HG03280 (cell line): Measurements from ENCODE around the gene ANXA9.
A peak's percentile ranks its signal among the peaks of the same experiment; 100 is the strongest.

Source experiments
- ATAC-seq: cut with Tn5 transposase; IDR thresholded peaks from one replicate; pipeline ENCODE4 v1.9.1; 2021; ENCODE audit warnings: mild to moderate bottlenecking, moderate library complexity; ENCODE audit not compliant: unreplicated experiment

ANXA9 gene

DNA sequence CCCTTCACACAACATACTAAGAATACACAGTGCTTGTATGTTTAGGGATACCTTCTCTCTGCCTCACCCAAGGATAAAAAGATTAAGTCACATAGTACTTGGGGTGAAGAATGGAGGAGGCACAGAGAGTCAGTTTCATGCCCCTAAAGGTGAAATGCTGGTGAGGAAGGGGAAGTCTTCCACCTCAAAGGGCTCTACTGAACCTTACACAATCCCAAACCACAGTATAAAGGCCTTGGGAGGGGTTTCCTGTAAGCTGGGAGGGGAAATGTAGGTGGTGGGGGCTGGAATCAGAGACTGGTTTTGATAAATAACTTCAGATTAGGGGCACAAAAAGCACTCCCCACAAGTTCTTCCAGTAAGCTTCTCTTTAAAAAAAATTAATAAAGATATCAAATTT lies 21.1 kb downstream of the ANXA9 start:
- ATAC-seq: no peak

GRCh38 chr1:151005729-151006319 lies 23.7 kb downstream of the ANXA9 start:
- no peak for ATAC-seq

DNA sequence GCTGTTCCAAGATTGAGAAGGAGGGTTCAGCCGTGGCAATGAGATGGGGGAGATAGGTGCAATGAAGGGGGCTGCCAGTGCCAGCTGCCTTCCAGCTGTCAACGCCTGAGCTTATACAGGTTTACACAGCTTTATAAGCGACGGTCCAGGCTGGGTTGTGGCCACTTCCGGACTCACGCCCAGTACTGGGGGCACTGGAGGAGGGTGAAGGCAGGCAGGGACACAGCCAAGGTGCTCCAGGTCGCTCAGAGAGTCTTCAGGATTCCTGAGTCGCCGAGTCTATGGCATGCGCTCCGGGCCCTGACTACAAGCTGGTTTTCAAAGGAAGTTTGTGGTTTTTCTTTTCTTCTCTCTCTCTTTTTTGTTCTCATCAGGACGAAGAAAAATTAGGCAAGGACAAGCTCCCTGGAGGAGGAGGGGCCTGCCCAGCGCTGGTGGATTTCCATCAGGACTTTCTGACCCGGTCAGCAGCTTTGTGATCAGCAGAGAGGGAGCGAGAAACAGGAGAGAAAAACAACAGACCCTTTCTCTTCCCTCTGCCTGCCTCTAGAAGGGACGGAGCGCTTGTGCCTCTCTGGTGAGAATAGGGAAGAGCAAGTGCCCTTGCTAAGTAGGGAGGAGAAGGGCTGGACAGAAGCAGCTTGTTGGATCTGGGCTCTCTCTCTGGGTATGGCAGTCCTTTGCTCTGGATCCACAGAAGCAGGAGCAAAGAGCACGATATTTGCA lies 24.4 kb downstream of the ANXA9 start, which contains the start of gene MINDY1:
Gene MINDY1, minus strand, starts transcription at position 576 of the 726 bp plus-strand sequence. CDS start 4,285 bp downstream, outside the sequence.
- no peak for ATAC-seq

DNA sequence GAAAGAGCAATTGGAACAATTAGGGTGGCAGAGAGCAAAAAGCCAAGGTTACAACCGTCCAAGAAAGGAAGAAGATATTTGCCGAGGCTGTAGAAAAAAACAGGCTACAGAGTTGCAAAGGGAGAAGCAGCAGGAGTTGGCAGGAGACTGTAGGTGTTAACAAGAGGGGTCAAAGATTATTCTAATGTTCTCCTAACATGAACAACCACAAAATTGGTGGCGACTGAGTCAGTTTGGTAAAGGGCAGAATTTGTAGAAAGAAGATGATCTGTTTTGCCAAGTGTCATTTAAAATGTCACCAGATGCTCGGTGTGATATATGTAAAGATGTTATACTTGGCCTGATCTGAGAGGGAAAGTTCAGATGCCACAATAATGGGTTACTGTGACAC lies 25.8 kb downstream of the ANXA9 start:
- no peak for ATAC-seq

GRCh38 chr1:151008244-151009205 lies 26.4 kb downstream of the ANXA9 start, which contains the start of gene PRUNE1:
PRUNE1 (plus strand) TSS chr1:151008449; CDS start chr1:151008633, 184 bp downstream.
- ATAC-seq: peak; percentile 85

DNA sequence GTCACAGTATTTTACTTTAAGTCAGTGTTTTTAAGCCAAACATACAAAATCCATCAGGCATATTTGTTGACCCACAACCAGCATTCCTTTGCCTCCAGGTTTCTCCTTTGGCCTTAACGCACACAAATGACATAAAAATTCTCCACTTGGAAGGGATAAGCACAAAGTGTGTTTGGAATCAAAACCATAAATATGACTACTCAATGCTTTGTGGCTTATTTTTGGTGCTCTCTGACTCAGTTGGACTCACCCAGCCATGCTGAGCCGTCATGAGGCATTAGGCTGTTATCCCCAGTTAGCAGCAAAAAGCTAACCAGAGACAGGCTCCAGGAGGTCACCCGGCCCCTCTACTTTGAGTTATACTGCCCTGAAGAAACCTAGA lies 27.1 kb downstream of the ANXA9 start:
- ATAC-seq: no peak

GRCh38 chr1:151009674-151010345 lies 27.7 kb downstream of the ANXA9 start:
- ATAC-seq: no peak

DNA sequence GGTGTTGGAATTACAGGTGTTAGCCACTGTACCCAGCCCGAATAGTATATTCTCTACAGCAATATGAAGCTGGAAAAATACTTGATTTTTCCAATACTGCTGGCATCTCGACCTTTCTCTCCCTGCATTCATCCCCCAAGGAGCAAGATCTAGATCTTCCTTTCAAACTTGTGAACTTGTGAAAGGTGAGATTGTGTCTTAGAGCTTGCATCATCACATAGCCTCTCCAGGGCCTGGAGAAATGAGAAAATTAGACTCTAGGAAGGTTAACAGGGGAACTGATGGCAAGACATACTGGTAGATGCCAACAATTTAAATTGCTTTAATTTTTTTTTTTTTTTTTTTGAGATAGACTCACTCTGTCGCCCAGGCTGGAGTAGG lies 28.2 kb downstream of the ANXA9 start:
- no peak for ATAC-seq

GRCh38 chr1:151011154-151011850 lies 29.2 kb downstream of the ANXA9 start:
- no peak for ATAC-seq

DNA sequence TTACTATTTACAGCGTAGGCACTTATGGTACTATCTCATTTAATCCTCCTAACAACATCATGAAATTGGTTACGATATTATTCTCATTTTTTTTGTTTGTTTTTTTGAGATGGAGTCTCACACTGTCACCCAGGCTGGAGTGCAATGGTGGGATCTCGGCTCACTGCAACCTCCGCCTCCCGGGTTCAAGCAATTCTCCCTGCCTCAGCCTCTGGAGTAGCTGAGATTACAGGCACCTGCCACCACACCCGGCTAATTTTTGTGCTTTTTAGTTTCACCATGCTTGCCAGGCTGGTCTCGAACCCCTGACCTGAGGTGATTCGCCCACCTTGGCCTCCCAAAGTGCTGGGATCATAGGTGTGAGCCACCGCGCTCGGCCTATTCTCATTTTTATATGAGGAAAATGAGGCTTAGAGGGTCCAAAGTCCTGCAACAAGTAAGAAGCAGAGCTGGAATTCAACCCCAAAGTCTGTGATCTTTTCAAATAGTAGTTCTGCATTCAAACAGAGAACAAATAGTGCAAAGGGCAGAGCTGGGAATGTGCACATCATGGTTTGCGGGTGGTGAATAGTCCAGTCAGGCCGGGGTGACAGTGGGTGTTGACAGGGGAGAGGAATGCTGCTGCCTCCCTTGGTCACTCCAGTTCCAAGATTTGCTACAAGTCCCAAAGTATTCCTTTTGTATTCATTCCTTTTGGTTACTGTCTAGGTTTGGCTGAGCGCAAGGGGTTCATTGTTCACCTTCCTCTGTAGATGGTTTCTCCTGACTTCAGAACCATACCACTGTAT lies 30.8 kb downstream of the ANXA9 start:
- ATAC-seq: no peak

DNA sequence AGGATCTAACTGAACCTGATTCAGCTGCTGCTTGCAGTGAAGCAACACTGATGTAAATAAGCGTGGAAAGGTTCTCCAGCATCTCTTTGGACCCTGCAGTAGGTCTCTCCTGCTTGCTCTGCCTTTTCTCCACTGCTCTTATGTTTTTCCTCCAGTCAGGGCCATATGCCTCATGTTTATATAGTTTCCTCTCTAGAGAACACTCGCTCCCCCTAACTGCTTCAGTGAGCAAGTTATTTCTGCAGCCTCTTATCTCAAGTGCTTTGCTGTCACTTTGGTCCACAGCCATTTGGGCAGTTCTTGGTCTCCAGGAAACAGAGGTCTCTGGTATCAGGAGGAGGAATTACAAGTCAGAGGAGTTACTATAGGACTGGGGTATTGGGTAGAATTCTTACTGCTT lies 31.4 kb downstream of the ANXA9 start:
- ATAC-seq: no peak

DNA sequence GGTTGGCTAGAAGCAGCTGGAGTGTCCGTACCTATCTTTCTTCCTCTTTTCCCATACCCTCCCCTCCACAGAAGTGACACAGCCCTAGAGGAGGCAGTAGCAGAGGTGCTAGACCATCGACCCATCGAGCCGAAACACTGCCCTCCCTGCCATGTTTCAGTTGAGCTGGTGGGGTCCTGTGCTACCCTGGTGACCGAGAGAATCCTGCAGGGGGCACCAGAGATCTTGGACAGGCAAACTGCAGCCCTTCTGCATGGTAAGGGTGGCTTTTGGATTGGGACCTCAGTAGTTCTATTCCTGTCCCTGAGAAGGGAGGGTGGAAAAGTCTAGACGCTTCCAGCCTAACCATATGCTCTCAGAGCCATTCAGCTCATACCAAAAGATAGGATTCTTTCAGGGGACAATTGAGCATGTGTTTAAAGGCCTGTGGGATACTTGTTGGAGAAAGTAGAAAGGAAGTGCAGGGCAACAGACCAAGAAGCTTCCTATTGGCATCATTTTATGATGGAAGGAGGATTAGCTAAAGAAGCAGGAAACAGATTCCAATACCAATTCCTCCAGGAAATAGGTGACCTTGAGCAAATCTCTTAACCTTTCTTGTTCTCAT lies 42.6 kb downstream of the ANXA9 start:
- ATAC-seq: no peak

DNA sequence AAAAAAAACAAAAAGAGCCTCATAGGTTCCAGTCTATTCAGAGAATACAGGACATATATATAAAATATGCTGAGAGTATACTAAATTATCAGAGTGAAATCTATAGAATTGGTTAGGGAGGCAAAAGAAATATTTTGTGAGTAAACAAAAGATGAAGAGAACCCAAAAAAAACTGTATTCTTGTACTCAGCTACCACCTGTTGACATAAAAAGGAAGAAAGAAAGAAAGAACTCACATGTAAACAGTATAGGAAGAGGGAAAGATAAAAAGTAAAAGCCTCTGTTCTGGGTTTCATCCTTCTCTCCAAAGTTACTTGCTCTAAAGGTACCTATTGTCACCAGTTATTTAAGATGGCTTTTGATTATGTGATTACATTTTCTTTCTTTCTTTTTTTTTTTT lies 44.4 kb downstream of the ANXA9 start:
- no peak for ATAC-seq

GRCh38 chr1:151032164-151032563 lies 50.1 kb downstream of the ANXA9 start:
- no peak for ATAC-seq

DNA sequence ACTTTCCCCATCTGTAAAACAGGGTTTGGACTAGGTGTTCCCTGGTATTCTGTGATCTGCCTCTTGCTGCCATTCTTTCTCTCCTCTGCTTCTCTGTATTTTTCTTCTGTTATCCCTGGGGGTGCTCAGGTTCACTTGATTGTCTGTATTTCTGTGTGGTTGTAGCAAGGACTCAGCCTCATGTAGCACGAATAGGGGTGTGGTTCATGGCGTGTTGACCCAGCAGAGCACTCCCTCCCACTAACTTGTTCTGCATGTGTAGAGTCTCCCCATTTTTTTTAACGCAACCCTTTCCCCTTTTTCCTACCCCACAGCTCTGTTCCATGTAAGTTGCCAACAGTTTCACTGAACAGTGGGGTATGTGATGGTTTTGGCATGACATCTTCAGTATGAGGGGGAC lies 53.1 kb downstream of the ANXA9 start:
- ATAC-seq: no peak

DNA sequence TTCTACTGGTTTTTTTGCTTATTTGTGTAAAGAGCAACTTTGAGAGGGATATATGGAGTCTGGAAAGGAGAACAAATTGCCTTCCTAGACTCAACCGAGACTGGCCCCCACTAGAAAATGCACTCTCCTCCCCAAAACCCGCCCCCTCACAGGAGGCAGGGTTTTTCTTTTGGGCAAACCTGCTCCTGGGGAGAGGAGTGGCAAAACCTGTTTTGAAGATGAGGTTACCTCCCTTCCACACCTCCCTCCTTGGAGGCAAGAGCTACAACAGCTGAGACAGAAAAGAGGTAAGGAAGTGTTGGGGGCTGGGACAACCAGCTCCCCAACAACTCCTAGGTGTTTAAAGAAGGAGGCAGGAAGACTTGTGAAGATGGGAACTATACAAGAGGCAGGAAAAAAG lies 54.3 kb downstream of the ANXA9 start, which contains the start of gene BNIPL:
Gene BNIPL, plus strand, starts transcription at position 231 of the 400 bp plus-strand sequence. Its CDS starts 140 bp downstream, at position 371.
- no peak for ATAC-seq

DNA sequence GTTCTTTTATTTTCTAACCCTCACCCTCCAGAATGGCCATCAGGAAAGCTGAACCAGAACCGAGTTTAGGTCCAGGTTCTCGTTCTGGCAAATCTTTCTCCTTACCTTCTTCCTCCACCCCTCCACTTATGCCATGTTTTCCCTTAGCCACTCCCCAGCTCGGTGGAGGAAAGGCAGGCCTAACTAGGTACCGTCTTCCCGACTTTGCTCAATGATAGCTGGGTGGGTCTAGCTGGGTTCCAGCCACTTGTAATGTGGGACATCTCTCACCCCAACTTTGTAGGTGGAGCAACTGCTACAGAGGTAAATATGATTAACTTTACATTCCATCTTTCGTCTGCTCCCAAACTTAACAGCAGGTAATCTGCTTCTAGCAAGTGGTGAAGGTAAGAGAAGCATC lies 54.9 kb downstream of the ANXA9 start:
- no peak for ATAC-seq

- no peak for ATAC-seq
Observed at GRCh38 chr1:151039521-151039920, 57.4 kb downstream of the ANXA9 start.

DNA sequence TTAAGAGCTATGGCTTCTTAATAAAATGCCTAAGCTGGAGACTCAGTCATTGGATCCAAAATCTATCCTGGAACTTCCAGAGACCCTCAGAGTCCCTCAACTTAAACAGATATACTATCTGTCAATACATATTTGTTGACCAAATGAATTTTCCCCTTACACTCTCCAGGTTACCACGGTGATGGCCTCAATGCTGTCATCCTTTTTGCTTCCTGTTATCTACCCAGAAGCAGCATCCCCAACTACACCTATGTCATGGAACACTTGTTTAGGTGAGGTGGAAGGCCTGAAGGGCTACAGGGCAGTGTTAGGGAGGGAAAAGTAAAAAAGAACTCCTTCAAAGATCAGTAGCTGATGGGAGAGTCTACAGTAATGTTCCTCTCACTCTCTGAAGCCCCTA lies 61.1 kb downstream of the ANXA9 start:
- ATAC-seq: no peak
